Raji (cell line): ENCODE results near the gene NANS.

Source experiments
- POLR2A ChIP-seq: IDR thresholded peaks from 2 replicates; pipeline ENCODE4 v1.6.1; 2011; ENCODE audit warnings: low read depth, low read length, control low read depth; ENCODE audit not compliant: insufficient read depth

NANS gene

GRCh38 chr9:98056269-98057137, at the start of gene NANS:
Gene NANS (plus strand): TSS chr9:98056732. CDS start chr9:98056809, 77 bp downstream.
- peak; percentile 90 for TF ChIP-seq POLR2A

- TF ChIP-seq POLR2A = no peak
Observed at GRCh38 chr9:98007251-98007928, 49.1 kb upstream of the NANS start.

DNA sequence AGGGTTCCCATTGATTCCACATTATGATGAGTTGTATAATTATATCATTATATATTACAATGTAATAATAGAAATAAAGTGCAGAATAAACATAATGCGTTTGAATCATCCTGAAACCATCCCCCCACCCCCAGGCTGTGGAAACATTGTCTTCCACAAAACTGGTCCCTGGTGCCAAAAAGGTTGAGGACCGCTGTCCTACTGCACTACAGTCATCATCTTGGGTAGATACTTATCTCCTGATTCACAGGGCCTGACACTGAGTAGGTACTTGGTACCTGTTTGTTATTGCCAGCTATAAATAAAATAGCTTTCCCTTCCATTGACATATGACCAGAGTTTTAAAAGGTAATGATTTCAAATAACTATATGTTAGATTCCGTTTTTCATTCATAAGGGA, 47.8 kb upstream of the NANS start:
- TF ChIP-seq POLR2A = no peak

GRCh38 chr9:98009437-98009836, 47.1 kb upstream of the NANS start:
- no peak for TF ChIP-seq POLR2A

DNA sequence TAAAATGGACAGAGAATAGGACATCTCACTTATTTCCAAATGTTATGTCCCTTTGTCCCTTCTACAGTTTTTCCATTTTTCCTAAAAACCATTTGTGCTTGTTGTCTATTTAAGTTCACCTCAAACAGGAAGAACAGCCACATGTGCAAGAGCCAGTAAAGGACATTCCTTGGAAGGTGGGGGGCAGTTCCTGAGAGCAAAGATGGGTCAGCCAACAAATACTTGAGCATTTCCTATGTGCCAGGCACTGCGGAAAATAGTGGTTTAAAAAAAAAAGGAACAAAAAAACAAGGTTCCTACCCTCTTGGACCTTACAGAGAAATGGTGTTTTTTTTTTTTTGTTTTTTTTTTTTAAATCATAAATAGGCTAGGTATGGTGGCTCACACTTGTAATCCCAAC, 46.6 kb upstream of the NANS start:
- no peak for TF ChIP-seq POLR2A

DNA sequence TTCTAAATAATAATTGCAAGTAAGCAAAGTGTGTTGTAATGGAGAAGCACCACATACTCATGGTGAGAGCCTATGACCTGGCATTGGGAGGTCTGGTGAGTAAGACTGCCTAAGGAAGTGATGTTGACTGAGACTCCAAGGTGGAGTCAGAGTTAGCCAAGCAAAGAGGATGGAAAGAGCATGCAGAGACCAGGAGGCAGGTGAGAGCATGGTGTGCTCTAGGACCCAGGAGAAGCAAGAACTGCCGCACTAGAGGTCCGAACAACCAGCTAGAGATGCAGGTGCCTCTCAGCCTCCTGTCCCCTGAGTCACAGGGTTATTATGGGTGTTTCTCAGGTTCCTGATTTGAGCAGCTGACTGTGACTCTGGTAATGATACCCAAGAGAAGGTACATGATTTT, 46.1 kb upstream of the NANS start:
- TF ChIP-seq POLR2A = no peak

DNA sequence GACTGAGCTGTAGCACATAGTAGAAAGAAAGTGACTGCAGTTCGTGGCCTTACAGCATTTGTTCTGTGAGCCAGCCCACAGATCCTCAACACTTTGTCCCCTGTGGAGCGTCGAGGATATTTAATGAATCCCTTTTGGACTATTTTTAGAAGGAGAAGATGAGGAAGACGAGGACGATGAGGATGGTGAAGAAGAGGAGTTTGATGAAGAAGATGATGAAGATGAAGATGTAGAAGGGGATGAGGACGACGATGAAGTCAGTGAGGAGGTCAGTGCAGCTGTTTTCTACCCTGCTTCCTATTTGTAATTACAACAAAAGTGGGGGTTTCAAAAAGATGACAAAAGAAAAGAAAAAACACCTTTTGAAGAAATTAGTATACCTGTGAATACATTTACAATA, 45.4 kb upstream of the NANS start:
- no peak for TF ChIP-seq POLR2A

DNA sequence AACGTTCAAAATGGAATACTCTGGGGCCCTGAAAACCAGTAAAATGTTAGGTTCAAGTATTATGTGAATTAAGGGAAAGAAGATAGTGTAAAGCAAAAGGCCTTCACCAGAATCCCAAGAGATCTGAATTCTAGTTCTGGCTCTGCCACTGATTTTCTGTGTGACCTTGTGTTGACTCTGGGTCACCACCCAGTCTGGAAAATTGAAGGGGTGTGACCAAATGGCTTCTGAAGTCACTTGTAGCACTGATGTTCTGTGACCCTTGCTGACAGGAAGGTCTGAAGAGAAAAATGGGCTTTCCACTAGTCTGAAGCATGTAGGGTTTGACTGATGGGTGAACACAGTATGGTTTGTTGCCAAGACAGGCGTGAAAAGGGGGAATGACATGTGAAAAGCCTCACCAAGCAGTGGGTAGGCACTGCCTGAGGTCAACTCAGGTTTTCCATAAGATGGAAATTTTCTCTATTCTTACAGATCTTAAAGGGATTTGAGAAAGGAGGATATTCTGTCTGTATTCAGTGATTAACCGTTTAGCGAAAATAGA, 40.3 kb upstream of the NANS start:
- no peak for TF ChIP-seq POLR2A

GRCh38 chr9:98017306-98017705, 39.2 kb upstream of the NANS start:
- TF ChIP-seq POLR2A = no peak

- no peak for TF ChIP-seq POLR2A
Observed at GRCh38 chr9:98018347-98018746, 38.2 kb upstream of the NANS start.

DNA sequence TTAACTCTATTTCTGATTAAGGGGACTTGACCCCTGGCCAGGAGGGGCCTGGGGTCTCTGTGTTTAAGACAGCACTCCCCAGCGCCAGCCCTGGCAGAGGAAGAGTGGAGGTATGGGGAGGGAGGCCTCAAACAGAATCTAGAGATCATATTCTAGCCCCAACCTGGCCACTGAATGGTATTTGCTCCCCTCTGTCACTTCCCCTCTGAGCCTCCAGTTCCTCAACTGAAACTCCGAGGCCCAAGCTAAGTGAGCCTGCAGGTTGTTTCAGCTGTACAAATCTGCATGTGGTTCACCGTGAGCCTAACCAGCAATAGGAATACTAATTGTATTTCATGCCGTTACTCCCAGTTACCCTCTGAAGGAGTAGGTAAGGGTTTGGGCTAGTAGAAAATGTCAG, 37.4 kb upstream of the NANS start:
- TF ChIP-seq POLR2A = no peak

DNA sequence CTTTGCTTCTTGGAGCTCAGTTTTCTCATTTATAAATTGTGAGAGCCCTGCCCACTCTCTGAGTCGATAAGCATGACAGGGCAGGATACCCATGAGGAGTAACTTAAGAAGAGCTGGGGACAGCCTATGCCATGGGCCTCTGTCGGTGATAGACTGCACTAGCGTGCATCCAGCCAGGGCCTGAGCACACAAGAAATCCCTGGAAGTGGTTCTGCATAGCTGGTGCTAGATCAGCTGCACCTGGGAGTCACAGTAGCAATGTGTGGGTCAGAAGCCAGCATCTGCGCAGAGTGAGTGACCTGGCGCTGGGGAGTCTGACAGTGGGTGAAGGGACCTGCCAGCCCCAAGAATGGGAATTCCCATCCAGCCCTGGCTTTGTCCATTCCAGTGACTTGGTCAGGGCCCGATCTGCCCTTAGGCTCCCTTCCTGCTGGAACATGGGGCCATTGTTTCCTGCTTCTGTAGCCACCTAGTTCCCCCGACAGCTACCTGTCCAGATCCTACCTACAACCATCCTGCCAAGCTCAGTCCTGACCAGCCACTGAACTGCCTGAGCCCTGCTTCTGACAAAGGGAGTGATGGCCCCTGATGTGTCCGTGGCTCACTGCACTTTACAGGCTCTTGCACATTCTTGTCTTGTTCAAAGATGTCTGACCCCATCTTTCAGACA, 35.9 kb upstream of the NANS start:
- no peak for TF ChIP-seq POLR2A

GRCh38 chr9:98021306-98022040, 35.1 kb upstream of the NANS start:
- TF ChIP-seq POLR2A = no peak

DNA sequence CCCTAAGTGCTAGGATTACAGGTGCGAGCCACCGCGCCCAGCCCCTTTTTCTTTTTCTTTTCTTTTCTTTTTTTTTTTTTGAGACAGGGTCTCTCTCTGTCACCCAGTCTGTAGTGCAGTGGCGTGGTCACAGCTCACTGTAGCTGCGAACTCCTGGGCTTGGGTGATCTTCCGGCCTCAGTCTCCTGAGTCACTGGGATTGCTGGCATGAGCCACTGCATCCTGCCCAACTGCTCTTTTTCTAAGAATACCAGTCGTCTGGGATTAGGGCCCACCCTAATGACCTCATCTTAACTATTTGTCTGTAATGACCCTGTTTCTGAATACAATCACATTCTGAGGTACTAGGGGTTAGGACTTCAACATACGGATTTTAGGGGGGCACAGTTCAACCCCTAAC, 34.1 kb upstream of the NANS start:
- no peak for TF ChIP-seq POLR2A

DNA sequence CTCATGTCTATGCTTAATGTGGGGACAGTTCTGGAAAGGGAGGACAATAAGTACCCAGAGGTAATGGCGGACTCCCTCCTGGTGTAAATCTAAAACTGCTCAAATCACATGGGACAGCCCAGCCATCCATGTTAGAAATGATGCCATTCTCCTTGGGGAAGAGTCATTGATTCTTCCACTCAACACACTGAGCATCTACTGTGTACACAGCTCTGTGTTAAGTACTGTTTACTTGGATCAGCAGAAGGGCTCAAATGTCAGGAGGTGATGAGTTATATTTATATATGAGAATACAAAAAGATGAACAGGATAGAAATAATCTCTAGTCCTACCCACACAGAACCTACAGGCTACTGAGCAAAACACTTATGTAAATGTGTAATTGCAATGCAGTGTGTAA, 31.8 kb upstream of the NANS start:
- no peak for TF ChIP-seq POLR2A

GRCh38 chr9:98031169-98031568, 25.4 kb upstream of the NANS start:
- TF ChIP-seq POLR2A = no peak

GRCh38 chr9:98031935-98032334, 24.6 kb upstream of the NANS start:
- TF ChIP-seq POLR2A = no peak
